HepG2 (cell line): ENCODE data around the gene CNTFR. TPM values are rescaled to one million over a fixed set of nuclear protein-coding genes. Genes with fewer than 3 reads are reported as not detected.

Source experiments
- ATAC-seq: fragments of 200-7000 bp; cut with Tn5 transposase; 3 replicates; pipeline ENCODE4 v1.9.1; 2020; ENCODE audit warnings: mild to moderate bottlenecking, moderate library complexity
- BruUV-seq: library from RNA; stranded (reverse); fragments of 400-500 nt; replicated peaks from 2 replicates; lab custom pipeline; 2021; lab: Mats Ljungman, UMichigan
- CTCF ChIA-PET: fragments of 300-600 bp; formaldehyde crosslinking; extraction: SDS; loops from one replicate; lab custom pipeline; 2021; ENCODE audit warnings: low total read pairs, inconsistent platforms, low intra/inter-chr PET ratio; lab: Yijun Ruan, JAX
- POLR2A ChIA-PET: fragments of 350-600 bp; sonication (Branson Sonifier 250); formaldehyde crosslinking; loops from one replicate; lab custom pipeline; 2020; ENCODE audit warnings: antibody characterized with exemption, inconsistent platforms; lab: Yijun Ruan, JAX
- DNase-seq: peaks from one replicate; pipeline ENCODE4 v3.0.0-alpha.2; 2015; ENCODE audit warnings: low spot score
- FAIRE-seq: peaks from 3 replicates; lab custom pipeline; 2011; peaks lifted over from hg19 to GRCh38; lab: Jason Lieb, UNC
- H2AFZ ChIP-seq: one replicate; pipeline ENCODE4 v1.6.1; 2011; ENCODE audit warnings: low read length, inconsistent platforms
- H3K27ac ChIP-seq: fragments of 300-600 bp; 3 replicates; pipeline ENCODE4 v1.8.0; 2011; ENCODE audit warnings: mixed run types, mild to moderate bottlenecking, mixed read lengths, low read length, inconsistent platforms; ENCODE audit not compliant: insufficient read depth; ENCODE audit errors: extremely low read length
- H3K27me3 ChIP-seq, 2 experiments: fragments of 200-600 bp in 1 of 2; 2 replicates in 1 of 2; 3 replicates in 1 of 2; pipeline versions ENCODE4 v1.6.0 to v1.8.0; 2011; ENCODE audit warnings: low read length in 2 of 2, mild to moderate bottlenecking in 2 of 2, moderate library complexity in 2 of 2, inconsistent platforms in 1 of 2; ENCODE audit not compliant: insufficient read depth in 2 of 2, control insufficient read depth in 1 of 2
- H3K36me3 ChIP-seq, 2 experiments: fragments of 200-600 bp in 1 of 2; replicated peaks in 1 of 2; 2 replicates in 1 of 2; 3 replicates in 1 of 2; pipeline versions ENCODE4 v1.5.1 to v1.8.0; 2011; ENCODE audit warnings: low read length in 2 of 2, inconsistent platforms in 1 of 2; ENCODE audit not compliant: insufficient read depth in 2 of 2, control insufficient read depth in 1 of 2
- H3K4me1 ChIP-seq: 2 replicates; pipeline ENCODE4 v1.5.1; 2012; ENCODE audit warnings: low read length, inconsistent platforms; ENCODE audit not compliant: insufficient read depth
- H3K4me2 ChIP-seq: 2 replicates; pipeline ENCODE4 v1.6.0; 2011; ENCODE audit warnings: low read depth, low read length, inconsistent platforms
- H3K4me3 ChIP-seq, 3 experiments: fragments of 200-600 bp in 1 of 3; sonication (generic), shearing (Covaris generic) in 1 of 3; replicated peaks in 1 of 3; 2 replicates each; pipeline ENCODE4 v1.5.1; 2011 to 2016; ENCODE audit warnings: low read length in 3 of 3, inconsistent platforms in 2 of 3, low read depth in 2 of 3, mild to moderate bottlenecking in 2 of 3, control low read depth in 1 of 3, mixed read lengths in 1 of 3; ENCODE audit not compliant: insufficient read depth in 1 of 3
- H3K79me2 ChIP-seq: one replicate; pipeline ENCODE4 v1.6.1; 2011; ENCODE audit warnings: low read length, inconsistent platforms; ENCODE audit not compliant: insufficient read depth
- H3K9ac ChIP-seq: 2 replicates; pipeline ENCODE4 v1.6.0; 2011; ENCODE audit warnings: mild to moderate bottlenecking, low read depth, low read length, inconsistent platforms; ENCODE audit not compliant: insufficient read depth
- H3K9me3 ChIP-seq: 2 replicates; pipeline ENCODE4 v1.5.1; 2012; ENCODE audit warnings: mild to moderate bottlenecking, low read length
- H4K20me1 ChIP-seq: 2 replicates; pipeline ENCODE4 v1.6.0; 2011; ENCODE audit warnings: inconsistent platforms, mild to moderate bottlenecking, low read length, moderate library complexity; ENCODE audit not compliant: insufficient read depth
- ATM ChIP-seq: fragments of 450-650 bp; IDR thresholded peaks from 2 replicates; pipeline ENCODE4 v1.7.1; 2017; ENCODE audit warnings: mild to moderate bottlenecking, borderline replicate concordance
- DPF2 ChIP-seq: sonication (generic); formaldehyde crosslinking; IDR thresholded peaks from 2 replicates; pipeline ENCODE4 v1.4.0; 2020; ENCODE audit warnings: mild to moderate bottlenecking, low read depth, missing genetic modification reagents, borderline replicate concordance
- NFE2L2 ChIP-seq: fragments of 150-350 bp; IDR thresholded peaks from 2 replicates; pipeline ENCODE4 v1.6.1; 2014; ENCODE audit warnings: low read length
- NFKBIZ ChIP-seq: IDR thresholded peaks from 2 replicates; pipeline ENCODE4 v1.6.1; 2018; ENCODE audit warnings: missing genetic modification reagents, missing compliant biosample characterization
- PCBP2 ChIP-seq: fragments of 200-400 bp; formaldehyde crosslinking; optimal IDR thresholded peaks from 2 replicates; pipeline ENCODE3; 2018; ENCODE audit warnings: low read length, low read depth; ENCODE audit not compliant: poor library complexity, severe bottlenecking
- SRY ChIP-seq: sonication (generic); formaldehyde crosslinking; IDR thresholded peaks from 2 replicates; pipeline ENCODE4 v1.8.0; 2022; ENCODE audit warnings: mild to moderate bottlenecking, missing genetic modification reagents
- ZNF264 ChIP-seq: sonication (generic); formaldehyde crosslinking; IDR thresholded peaks from 2 replicates; pipeline ENCODE4 v1.4.0; 2020; ENCODE audit warnings: missing genetic modification reagents
- ZNF619 ChIP-seq: sonication (generic); formaldehyde crosslinking; IDR thresholded peaks from 2 replicates; pipeline ENCODE4 v1.4.0; 2020; ENCODE audit warnings: mild to moderate bottlenecking, missing genetic modification reagents
- WGBS: methylation state at CpG from one replicate; pipeline ENCODE4 v1.1.6; 2017; ENCODE audit warnings: low lambda C conversion rate; 5-methylcytosine and 5-hydroxymethylcytosine counted together
- in situ Hi-C: cut with HindIII; loops from 2 replicates; pipeline ENCODE4 v1.10.0; 2017; ENCODE audit warnings: low pct_unique_long_range_greater_than_20kb; ENCODE audit not compliant: extremely low pct_ligation_motif_present
- intact Hi-C: fragments of 100-400 bp; cut with micrococcal nuclease; formaldehyde crosslinking; loops from one replicate; pipeline ENCODE4 v1.10.0; 2022; ENCODE audit not compliant: unreplicated experiment
- polyA plus RNA-seq, 8 experiments: library from polyadenylated mRNA; depleted of rRNA in 3 of 8; stranded (reverse) in 7 of 8; unstranded in 1 of 8; fragments of >200 nt; fragmentation: Illumina TruSeq in 4 of 8; extraction: Trizol in 4 of 8; gene quantifications; 2 replicates each; pipeline versions ENCODE4 v1.2.1 to v1.2.3, GENCODE V29; 2011 to 2016; ENCODE audit warnings: low read depth in 4 of 8, missing spikeins in 1 of 8, mixed read lengths in 1 of 8; ENCODE audit not compliant: insufficient read depth in 1 of 8
- total RNA-seq, 5 experiments: library from RNA; depleted of rRNA; stranded (reverse); fragments of >200 nt; fragmentation: Illumina TruSeq; extraction: Trizol; gene quantifications; 2 replicates each; pipeline ENCODE4 v1.2.3, GENCODE V29; 2016; ENCODE audit warnings: low read depth in 1 of 5
- TF ChIP-seq, protein P1 (sequence below): IDR thresholded peaks from 2 replicates; pipeline ENCODE4 v1.6.1; 2016; ENCODE audit warnings: missing compliant biosample characterization, missing genetic modification reagents, borderline replicate concordance
- TF ChIP-seq, protein P2 (sequence below): sonication (generic); formaldehyde crosslinking; IDR thresholded peaks from 2 replicates; pipeline ENCODE4 v1.4.0; 2020; ENCODE audit warnings: missing genetic modification reagents
- TF ChIP-seq, protein P3 (sequence below): sonication (generic); formaldehyde crosslinking; IDR thresholded peaks from 2 replicates; pipeline ENCODE4 v1.4.0; 2020; ENCODE audit warnings: missing genetic modification reagents, borderline replicate concordance

CNTFR gene
- total and polyA plus RNA-seq, 2 of the 13 experiments (the other 11 are each of a cell fraction or from before 2014, with no cell fraction given): not detected

DNA sequence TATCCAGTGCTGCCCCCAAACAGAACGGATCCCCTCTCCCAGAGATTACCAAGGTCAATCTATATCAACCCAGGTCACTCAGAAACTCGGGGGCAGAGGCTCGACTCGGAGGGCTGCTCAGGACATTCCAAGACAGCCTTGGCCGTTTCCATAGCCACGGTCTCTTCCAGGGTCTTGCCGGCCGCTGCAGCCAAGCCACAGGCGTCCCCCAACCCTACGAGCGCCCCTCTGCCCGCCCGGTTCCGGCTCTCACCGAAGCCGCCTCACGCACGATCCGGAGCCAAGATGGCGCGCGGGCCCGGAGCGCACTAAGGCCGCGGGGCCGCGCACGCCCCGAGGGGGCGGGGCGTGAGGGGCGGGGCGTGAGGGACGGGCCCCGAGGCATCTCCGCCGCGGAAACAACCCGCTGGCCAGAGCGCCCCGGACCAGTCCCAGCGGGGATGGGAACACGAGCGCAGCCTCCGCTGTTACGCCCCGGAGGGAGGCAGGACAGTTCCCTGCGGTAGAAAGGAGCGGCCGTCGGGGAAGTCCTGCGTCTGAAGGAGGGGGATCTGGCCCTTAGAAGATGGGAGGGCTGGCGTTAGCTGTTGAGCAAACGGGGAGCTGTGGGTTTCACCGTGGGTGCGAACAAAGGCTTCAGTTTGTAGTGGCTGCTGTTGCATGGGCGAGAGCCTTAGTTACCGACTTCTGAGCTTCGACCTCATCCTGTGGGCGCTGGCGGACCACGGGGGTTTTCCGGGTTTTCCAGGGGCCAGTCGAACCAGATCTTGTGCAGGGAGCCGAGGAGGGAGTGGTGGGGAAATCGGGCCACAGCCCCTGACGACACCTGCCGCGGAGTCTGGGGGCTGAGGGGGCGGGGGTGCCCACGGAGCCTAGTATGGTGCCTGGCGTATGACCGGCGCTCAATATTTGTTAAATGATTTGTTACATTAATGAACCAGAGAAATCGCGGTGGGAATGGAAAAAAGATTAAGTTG lies 22.6 kb upstream of the CNTFR start, which contains the start of gene RPP25L (continued):
- TF ChIP-seq, protein P1, sequence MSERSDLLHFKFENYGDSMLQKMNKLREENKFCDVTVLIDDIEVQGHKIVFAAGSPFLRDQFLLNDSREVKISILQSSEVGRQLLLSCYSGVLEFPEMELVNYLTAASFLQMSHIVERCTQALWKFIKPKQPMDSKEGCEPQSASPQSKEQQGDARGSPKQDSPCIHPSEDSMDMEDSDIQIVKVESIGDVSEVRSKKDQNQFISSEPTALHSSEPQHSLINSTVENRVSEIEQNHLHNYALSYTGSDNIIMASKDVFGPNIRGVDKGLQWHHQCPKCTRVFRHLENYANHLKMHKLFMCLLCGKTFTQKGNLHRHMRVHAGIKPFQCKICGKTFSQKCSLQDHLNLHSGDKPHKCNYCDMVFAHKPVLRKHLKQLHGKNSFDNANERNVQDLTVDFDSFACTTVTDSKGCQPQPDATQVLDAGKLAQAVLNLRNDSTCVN (CRISPR knock-in tag): peak; percentile 49
- 0 out of 2 replicates have a peak, but pooled peaks have one; percentile 17 for TF ChIP-seq NFKBIZ
- no peak for TF ChIP-seq ZNF619 (CRISPR knock-in tag)
- no peak for TF ChIP-seq DPF2 (CRISPR knock-in tag)
- no peak for TF ChIP-seq PCBP2
- TF ChIP-seq ZNF264: no peak
- TF ChIP-seq NFE2L2: no peak

DNA sequence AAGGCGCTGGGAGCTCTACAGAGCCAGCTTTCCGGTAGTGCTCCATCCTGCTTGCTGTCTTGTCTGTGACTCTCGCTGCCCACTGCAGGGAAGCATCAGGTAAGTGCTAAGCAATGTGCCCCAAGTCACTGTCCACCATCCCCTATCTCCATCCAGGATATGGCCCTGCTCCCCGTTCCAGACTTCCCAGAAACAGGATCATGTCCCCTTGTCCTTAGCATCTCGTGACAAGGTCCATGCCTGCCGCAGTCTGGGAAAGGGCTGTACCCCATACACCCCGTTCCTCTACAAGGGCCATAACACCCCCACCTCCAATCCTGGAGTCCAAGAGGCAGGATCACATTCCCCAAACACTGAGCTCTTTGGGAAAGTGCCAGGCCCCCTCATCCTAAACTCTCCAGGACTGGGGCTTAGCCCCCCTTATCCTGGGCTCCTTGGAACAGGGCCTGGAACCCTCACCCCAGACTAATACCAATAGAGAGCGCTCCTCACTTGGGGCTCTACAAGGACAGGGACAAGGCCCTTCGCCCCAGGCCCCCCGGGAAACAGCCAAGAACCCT lies 21.8 kb upstream of the CNTFR start:
- DNase-seq: no peak
- Histone ChIP-seq H3K79me2 (peaks cover 6% of the 10 kb centered on the region), H3K36me3 (no peaks in the 10 kb centered on the region), H3K9ac (peak overlapping the region; percentile 95), H3K27me3 (no peaks in the 10 kb centered on the region), H2AFZ (no peak overlapping the region), H3K9me3 (no peaks in the 10 kb centered on the region), H3K4me3 (peak overlapping the region; percentile 84 to 91 (median 89)), H3K4me2 (peak overlapping the region; percentile 77), H4K20me1 (no peaks in the 10 kb centered on the region; the same call in 1 of the 2 replicates), H3K4me1 (peaks cover 40% of the 10 kb centered on the region), H3K27ac (peak overlapping the region; percentile 78)
- POLR2A ChIA-PET: interaction anchor here (1.2 to 2.2 kb wide), 2 partner anchors 9 to 26 kb away, joined by 4 to 13 read pairs; partner anchors contain the start of genes DCTN3 and SIGMAR1
- FAIRE-seq: peak; percentile 8
- WGBS: 17% methylated on average over 7 of the region's 10 CpGs
- intact Hi-C loops (no loop called here), in situ Hi-C loops (no loop called here)
- CTCF ChIA-PET: interaction anchor here (3.5 kb wide), 1 partner anchor 22 kb away, joined by 54 read pairs; no protein-coding TSS in a partner anchor
- BruUV-seq: TSS peak; percentile 73
- peak; percentile 19 for ATAC-seq
- TF ChIP-seq SRY (CRISPR knock-in tag) (no peak), ATM (no peak)
- TF ChIP-seq, protein P2, sequence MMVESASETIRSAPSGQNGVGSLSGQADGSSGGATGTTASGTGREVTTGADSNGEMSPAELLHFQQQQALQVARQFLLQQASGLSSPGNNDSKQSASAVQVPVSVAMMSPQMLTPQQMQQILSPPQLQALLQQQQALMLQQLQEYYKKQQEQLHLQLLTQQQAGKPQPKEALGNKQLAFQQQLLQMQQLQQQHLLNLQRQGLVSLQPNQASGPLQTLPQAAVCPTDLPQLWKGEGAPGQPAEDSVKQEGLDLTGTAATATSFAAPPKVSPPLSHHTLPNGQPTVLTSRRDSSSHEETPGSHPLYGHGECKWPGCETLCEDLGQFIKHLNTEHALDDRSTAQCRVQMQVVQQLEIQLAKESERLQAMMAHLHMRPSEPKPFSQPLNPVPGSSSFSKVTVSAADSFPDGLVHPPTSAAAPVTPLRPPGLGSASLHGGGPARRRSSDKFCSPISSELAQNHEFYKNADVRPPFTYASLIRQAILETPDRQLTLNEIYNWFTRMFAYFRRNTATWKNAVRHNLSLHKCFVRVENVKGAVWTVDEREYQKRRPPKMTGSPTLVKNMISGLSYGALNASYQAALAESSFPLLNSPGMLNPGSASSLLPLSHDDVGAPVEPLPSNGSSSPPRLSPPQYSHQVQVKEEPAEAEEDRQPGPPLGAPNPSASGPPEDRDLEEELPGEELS (CRISPR knock-in tag): 0 out of 2 replicates have a peak, but pooled peaks have one; percentile 10
- TF ChIP-seq, protein P3, sequence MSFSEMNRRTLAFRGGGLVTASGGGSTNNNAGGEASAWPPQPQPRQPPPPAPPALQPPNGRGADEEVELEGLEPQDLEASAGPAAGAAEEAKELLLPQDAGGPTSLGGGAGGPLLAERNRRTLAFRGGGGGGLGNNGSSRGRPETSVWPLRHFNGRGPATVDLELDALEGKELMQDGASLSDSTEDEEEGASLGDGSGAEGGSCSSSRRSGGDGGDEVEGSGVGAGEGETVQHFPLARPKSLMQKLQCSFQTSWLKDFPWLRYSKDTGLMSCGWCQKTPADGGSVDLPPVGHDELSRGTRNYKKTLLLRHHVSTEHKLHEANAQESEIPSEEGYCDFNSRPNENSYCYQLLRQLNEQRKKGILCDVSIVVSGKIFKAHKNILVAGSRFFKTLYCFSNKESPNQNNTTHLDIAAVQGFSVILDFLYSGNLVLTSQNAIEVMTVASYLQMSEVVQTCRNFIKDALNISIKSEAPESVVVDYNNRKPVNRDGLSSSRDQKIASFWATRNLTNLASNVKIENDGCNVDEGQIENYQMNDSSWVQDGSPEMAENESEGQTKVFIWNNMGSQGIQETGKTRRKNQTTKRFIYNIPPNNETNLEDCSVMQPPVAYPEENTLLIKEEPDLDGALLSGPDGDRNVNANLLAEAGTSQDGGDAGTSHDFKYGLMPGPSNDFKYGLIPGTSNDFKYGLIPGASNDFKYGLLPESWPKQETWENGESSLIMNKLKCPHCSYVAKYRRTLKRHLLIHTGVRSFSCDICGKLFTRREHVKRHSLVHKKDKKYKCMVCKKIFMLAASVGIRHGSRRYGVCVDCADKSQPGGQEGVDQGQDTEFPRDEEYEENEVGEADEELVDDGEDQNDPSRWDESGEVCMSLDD (CRISPR knock-in tag): 0 out of 2 replicates have a peak, but pooled peaks have one; percentile 23
